HG02840 (cell line): Measurements from ENCODE around the gene SHOX.

Source experiments
- ATAC-seq: cut with Tn5 transposase; IDR thresholded peaks from one replicate; pipeline ENCODE4 v1.9.1; 2021; ENCODE audit warnings: mild to moderate bottlenecking, moderate library complexity, moderate number of reproducible peaks; ENCODE audit not compliant: unreplicated experiment, low FRiP score

Gene SHOX

DNA sequence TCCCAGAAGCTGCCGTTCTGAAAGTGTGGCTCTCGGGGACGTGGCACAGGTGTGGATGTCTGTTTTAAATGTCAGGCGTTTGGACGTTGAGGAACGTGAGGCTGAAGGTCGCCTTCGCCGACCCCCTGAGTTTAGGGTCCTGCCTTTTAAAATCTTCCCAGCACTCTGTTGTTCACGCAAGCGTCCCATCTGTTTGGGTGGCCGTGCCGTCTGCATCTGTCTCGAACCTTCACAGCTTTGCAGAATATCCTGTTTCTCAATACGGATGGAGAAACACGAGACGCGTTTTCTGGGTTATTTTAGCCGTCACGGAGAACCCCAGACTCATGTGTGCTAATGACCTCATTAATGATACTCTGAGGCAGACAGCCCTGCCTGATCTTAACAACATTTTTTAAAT, 31.5 kb downstream of the SHOX start:
- no peak for ATAC-seq

DNA sequence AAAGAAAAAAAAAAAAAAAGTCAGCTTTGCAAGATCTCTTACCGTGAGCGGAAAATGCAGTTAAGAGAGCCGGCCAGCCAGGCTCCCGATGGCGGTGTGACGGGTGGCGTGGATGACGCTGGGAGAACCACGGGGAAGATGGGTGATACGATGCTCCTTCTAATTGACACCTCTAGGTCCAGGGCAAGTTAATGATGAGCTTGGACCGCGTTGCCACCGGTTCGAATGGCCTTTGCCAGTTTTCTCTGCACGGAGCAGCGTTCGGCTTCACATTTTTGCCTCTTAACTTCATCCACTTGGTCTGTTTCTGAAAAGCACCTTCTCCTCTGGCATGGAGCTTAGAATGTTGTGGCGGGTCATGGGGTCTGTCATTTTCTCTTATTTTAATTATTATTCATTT, 33.2 kb downstream of the SHOX start:
- no peak for ATAC-seq

DNA sequence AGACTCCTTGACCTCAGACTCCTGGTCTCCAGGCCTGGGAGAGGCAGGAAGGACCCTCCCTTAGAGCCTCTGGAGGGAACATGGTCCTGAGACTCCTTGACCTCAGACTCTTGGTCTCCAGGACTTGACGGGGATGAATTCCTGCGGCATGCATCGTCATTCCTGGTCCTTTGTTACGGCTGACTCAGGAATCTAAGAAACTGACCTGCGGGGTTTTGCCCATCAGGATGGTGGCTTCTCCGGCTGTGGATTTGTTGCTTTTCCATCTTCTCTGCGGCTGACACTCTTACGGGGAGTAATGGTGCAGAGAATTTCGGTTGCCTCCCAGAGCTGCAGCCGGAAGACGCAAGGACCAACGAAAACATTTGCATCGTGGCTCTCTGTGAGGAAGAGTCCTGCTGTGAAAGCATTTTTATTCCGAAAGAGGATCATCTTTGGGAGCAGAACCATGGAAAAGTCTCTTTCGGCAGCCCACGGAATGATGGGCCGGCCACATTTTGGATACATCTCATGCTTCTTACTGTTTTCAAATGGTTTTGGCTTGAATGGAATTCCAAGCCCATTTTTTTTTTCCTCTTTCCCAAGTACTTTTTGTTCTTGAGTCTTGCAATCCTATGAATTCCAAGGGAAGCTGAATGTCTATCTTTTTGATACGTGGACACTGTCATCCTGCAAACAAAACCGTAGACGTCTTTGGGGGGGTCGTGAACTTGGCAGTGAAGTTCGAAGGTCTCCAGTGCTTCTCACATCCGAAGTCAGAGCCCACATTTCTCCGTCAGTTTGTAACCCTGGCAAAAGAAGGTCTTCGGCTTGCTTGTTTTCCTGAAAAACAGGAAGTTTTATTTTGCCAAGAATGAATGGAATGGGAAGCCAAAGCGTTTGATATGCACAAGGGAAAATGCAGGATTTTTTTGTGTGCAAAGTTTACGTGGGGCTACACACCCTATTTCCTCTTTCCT, 36.5 kb downstream of the SHOX start:
- ATAC-seq = no peak

DNA sequence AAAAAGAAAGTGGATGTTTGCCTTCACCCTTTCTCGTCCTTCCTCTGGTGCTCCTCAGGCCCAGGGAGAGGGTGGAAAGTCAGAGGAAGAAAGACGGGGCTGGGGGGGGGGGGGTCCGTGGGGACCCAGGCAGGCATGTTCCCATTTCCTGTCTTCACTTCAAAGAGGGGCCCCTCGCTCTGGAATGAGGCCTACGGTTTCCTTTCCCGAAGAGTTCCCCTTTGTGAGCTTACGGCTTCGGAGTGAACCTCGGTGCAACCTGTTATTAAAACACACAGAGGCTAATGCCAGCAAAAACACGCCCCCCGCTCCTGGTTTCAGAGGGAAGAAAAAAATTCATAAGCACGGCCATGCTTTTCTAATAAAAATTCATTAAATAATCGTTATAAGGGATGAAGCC, 40.1 kb downstream of the SHOX start:
- no peak for ATAC-seq

DNA sequence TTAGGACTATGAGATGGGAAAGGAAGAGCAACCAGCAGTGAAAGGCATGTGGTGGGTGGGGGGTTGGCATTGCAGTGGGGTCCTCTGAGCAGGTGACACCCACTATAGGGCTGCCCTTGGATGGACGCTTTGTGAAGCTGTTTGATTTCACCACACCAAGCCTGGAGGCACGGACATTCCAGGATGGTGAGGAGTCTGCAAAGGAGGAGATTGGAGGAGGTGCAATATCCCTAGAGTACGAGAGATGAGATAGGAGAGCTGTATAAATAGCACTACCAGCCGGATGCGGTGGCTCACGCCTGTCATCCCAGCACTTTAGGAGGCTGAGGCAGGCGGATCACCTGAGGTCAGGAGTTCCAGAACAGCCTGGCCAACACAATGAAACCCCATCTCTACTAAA, 42.3 kb downstream of the SHOX start:
- no peak for ATAC-seq

DNA sequence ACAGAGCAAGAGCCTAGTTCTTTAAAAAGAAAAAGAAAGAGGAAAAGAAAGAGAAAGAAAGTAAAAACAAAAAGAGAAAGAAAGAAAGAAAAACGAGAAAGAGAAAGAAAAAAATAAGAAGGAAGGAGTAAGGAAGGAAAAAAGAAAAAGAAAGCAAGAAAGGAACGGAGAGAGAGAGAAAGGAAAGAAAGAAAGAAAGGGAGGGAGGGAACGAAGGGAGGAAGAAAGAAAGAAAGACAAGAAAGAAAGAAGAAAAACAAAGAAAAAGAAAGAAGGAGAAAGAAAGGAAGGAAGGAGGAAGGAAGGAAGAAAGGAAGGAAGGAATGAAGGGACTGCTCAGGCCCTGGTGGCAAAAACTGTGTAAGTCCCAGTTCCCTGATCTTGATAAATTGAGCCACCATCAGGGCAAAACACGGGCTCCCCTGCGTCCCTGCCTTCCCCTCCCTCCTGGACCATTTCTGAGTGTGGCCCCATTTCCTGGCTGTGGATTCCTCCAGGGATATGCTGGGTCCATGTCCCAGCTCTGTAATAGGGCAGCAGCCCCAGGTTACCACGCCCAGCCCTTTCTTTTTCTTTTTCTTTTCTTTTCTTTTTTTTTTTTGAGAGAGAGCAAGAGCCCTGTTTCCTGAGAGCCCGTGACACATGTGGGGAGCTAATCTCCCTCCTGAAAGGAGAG, 44.8 kb downstream of the SHOX start:
- ATAC-seq = no peak

DNA sequence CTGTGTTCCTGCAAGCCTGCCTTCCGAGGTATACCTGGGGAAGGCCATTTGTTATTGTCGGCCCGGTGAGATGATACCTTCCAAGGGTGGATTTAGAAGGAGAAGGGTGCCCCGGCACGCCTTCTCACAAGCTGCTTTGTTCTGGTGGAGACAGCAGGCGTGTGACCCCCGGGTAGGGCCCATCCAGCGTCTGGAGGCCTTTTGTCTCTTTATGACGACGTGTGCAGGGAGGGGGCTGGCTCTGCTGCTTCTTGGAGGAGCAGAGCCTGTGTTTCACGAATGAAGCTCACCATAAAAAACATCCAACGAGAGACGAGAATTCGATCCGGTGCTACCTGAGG, 45.3 kb downstream of the SHOX start:
- no peak for ATAC-seq

DNA sequence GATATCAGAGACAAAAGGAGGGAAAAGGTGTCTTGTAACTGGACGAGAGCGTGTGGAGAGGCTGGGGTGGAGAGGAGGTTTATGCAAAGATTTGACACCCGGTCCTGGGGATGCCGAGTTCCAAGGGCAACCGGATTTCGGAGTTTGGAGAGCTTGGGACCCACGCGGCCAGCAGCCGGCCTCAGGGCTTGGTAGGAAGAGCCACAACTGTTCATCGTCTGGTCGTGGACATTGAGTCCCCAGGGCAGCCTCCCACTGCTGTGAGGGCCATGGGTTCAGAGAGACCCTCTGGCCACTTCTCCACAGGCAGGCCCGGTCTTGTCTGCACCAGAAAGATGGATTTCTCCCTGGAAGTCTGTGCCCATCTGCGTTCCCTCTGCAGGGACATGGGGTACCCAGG, 46.8 kb downstream of the SHOX start:
- no peak for ATAC-seq

DNA sequence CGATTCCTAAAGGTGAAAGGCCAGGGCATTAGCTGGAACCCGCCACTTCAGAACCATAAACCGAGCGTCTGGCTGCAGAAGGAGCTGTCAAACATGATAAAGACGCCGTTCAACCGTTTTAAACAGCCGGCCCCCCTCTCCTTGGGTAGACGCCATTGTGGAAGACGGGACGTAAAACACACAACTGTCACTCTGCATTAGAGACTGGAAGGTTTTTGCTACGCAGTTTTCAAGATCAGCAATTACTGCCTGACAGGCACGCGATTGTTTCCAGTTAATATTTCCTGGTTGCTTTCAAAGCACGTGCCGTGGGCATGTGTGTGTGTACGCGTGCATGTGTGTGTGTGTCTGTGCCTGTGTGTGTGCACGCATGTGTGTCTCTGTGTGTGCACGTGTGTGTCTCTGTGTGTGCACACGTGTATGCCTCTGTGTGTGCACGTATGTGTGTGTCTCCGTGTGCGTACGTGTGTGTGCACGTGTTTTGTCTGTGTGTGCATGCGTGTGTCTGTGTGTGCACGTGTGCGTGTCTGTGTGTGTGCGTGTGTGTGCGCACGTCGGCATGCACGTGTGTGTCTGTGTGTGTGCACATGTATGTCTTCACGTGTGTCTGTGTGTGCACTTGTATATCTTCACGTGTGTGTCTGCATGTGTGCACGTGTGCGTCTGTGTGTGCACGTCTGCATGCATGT, 48.8 kb downstream of the SHOX start:
- no peak for ATAC-seq

DNA sequence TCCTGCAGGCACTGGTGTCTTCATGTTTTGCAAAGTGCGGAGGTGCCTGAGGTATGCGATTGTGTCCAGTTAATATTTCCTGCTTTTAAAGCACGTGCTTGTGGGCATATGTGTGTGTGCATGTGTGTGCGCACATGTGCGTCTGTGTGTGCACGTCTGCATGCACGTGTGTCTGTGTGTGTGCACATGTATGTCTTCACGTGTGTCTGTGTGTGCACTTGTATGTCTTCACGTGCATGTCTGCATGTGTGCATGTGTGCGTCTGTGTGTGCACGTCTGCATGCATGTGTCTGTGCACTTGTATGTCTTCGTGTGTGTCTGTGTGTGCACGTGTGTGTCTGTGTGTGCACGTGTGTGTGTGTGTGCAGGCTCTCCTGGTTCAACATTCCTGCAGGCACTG, 49.5 kb downstream of the SHOX start:
- no peak for ATAC-seq

DNA sequence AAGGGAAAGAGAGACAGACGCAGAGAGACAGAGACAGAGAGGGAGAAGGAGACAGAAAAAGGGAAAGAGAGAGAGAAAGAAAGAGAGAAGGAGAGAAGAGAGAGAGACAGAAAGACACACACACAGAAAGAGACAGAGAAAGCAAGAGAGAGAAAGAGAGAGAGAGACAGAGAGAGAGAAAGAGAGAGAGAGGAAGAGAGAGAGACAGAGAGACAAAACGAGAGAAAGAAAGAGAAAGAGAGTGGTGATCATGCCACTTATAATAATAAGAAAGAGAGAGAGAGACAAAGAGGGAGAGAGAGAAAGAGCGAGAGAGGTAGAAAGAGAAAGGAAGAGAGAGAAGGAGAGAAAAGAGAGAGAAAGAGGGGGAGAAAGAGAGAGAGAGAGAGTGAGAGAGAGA, 51.4 kb downstream of the SHOX start:
- ATAC-seq = no peak

DNA sequence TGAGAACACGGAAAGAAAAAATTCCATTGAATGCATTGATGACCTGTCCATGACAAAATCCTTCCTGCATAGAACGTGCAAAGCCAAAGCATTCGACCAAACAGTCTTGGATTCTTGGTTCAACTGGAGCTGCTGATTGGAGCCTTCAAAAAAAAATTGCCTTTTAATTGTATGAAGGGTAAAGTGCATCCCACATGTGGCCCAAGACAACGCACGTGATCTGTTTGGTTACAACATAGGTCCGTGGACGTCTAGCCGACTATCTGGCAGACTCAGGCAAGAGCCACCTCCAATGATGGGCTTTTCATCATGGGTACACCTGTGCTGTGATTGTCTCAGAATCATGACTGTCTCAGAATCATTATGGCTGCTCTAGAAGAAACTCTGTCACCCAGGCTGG, 52.3 kb downstream of the SHOX start:
- no peak for ATAC-seq

DNA sequence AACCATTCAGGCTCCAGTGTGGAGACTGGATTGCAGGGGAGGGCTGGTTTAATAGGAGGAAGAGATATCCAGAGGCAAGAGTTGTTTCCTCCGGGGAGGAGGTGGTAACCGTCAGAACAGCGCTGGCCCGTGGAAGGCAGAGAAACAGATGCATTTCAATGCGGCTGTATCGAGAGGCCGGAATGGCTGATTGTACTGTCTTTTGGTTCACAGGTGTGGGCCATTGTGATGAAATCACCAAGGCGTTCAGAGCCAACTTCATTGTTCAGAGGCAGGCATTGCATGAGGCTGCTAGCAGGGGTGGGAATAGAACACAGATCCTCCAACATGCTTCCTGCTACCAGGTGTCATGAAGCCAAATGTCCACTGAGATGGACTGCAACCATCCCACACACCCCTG, 53.0 kb downstream of the SHOX start:
- ATAC-seq = no peak

DNA sequence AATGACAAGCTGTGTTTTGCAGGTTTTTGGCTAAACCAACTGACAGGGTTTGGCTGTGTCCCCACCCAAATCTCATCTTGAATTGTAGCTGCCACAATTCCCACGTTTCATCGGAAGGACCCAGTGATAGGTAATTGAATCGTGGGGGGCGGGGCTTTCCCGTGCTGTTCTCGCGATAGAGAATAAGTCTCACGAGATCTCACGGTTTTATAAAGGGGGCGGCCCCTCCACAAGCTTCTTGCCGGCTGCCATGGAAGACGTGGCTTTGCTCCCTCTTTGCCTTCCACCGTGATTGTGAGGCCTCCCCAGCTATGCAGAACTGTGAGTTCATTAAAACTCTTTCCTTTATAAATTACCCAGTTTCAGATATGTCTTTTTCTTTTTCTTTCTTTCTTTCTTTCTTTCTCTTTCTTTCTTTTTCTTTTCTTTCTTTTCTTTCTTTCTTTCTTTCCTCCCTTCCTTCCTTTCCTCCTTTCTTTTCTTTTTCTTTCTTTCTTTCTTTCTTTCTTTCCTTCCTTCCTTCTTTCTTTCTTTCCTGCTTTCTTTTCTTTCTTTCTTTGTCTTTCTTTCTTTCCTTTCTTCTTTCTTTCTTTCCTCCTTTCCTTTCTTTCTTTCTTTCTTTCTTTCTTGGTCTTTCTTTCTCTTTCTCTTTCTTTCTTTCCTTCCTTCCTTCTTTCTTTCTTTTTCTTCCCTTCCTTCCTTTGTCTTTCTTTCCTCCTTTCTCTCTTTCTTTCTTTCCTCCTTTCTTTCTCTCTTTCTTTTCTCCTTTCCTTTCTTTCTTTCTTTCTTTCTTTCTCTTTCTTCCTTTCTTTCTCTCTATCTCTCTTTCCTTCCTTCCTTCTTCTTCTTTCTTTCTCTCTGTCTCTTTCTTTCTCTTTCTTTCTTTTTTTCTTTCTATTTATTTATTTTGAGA, 54.8 kb downstream of the SHOX start:
- no peak for ATAC-seq

DNA sequence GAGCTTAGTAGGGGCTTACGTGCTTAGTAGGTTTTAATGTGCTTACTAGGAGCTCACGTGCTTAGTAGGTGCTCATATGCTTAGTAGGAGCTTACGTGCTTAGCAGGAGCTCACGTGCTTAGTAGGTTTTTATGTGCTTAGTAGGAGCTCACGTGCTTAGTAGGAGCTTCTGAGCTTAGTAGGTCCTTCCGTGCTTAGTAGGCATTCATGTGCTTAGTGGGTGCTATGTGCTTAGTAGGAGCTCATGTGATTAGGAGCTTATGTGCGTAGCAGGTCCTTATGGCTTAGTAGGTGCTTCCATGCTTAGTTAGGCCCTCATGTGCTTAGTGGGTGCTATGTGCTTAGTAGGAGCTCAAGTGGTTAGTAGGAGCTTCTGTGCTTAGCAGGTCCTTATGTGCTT, 59.4 kb downstream of the SHOX start:
- ATAC-seq = no peak

DNA sequence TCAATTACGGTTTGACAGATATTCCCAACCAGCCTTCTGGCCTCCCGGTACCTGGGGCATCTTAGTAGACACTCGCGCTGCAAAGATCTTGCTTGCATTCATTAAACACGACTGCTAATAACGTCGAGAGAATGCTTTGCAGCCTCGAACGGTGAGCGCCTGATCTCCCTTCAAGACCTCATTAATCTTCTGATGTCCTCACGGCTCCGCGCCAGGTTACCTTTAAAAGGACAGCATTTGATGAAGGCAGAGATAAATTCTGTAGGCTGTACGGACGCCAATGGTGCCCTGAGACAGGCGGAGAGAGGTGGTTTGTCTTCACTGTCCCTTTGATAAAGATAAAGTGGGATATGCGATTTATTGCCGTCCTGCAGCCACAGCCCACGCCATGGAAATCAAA, 64.2 kb downstream of the SHOX start:
- ATAC-seq = no peak

DNA sequence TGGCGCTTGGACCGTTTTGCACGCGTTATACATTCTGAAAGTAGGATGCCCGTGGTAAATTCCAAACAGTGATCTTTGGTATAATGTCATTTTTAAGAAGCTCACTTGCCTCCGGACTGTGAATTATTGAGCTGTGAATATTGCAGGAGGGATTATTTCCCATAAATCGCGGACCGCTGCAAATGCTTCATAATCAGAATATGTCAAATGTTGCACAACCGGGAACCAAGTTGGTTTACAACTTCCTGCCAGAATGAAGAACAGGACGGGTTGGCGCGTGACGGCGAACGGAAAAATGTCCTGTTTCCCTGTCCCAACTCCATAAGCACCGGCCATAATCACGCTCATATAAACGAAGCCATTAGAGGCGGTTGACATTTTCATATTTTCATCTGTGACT, 67.6 kb downstream of the SHOX start:
- ATAC-seq = no peak

DNA sequence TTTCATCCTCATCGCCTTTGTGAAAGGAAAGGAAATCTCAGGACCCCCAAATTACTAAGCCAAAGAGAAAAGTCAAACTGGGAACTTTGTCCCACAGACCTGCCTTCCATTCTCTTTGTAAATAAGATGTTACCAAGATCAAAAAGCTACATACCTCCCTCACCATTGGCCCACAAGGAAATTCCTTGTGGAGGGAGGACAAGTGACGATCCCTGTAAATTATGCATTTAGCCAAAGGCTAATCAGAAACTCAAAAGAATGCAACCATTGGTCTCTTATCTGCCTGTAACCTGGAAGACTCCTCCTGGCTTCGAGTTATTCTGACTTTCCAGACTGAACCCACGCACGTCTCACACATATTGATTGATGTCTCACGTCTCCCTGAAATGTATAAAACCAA, 70.3 kb downstream of the SHOX start:
- no peak for ATAC-seq

DNA sequence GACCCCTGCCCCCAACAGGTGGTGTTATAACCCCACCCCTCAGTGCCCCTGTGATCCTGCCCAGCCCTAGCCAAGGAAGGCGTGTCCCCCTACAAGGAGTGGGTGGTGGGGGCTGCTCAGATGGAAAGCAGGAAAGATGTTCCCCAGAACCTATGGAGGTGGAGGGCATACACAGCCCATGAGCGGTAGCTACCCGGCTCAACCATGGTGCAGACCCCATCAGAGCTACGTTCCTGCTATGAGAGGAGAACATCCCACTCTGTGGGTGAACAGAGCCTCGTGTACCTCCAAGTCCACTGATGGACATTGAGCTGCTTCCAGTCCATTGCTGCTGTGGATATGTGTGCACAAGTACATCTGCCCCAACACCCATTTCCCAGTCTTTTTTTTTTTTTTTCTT, 71.1 kb downstream of the SHOX start:
- no peak for ATAC-seq

DNA sequence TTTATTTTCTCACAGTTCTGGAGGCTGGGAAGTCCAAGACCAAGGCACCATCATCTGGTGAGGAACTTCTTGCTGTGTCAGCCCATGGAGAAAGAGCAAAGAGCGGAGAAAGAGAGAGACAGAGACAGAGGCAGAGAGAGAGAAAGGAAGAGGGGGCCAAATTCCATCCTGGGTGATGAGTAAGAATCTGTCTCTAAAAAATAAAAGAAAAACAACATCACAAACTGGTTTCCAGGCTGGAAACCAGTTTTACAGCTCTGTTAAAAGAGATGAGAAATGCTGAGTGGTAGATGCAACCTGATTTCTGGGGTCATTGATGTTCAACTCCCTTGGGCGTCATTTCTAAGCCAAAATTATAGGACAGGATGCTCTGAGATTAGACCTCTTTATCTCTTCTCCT, 72.9 kb downstream of the SHOX start:
- ATAC-seq = no peak

DNA sequence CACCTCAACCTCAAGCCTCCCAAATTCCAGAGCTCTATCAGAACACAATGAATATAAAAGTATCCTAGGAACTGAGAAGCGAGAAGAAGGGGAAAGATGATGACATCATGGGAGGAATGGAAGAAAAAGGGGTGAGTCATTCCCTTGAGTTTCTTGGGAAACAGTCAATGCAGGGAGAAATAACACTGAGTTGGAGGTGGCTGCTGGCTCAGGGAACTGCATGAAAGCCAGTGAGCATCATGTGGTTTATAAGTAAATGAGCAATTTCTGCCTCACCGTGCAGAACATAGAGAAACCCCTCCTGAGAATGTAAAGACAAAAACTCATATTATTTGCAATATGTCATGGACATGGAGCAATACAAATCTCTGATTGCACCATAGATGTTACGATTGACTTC, 73.3 kb downstream of the SHOX start:
- ATAC-seq = no peak
